Neural cell (in vitro differentiated cells): ENCODE measurements around the gene NPTN.

Experiments used
- EP300 ChIP-seq: fragments of 450-650 bp; conservative IDR thresholded peaks from 2 replicates; pipeline ENCODE4 v1.6.1; 2014; ENCODE audit warnings: antibody characterized with exemption, mild to moderate bottlenecking, moderate library complexity; ENCODE audit not compliant: poor library complexity, severe bottlenecking
- EZH2 ChIP-seq: fragments of 200-600, 300-800 bp; shearing (Covaris generic), sonication (generic); IDR thresholded peaks from 2 replicates; pipeline ENCODE4 v1.6.1; 2014; ENCODE audit warnings: antibody characterized with exemption, low read length, borderline replicate concordance, mild to moderate bottlenecking; ENCODE audit not compliant: insufficient read depth, poor library complexity, severe bottlenecking
- MXI1 ChIP-seq: fragments of 450-650 bp; conservative IDR thresholded peaks from 2 replicates; pipeline ENCODE4 v1.6.1; 2014; ENCODE audit warnings: antibody characterized with exemption, mild to moderate bottlenecking; ENCODE audit not compliant: poor library complexity, severe bottlenecking
- POLR2AphosphoS5 ChIP-seq: IDR thresholded peaks from 2 replicates; pipeline ENCODE4 v1.6.1; 2012
- TF ChIP-seq, protein P1 (sequence below): fragments of 450-650 bp; IDR thresholded peaks from 2 replicates; pipeline ENCODE4 v1.5.1; 2014; ENCODE audit warnings: antibody characterized with exemption, mild to moderate bottlenecking, moderate library complexity; ENCODE audit not compliant: poor library complexity, severe bottlenecking
- TF ChIP-seq, protein P2 (sequence below): IDR thresholded peaks from 2 replicates; pipeline ENCODE4 v1.6.1; 2012; ENCODE audit warnings: borderline replicate concordance

DNA sequence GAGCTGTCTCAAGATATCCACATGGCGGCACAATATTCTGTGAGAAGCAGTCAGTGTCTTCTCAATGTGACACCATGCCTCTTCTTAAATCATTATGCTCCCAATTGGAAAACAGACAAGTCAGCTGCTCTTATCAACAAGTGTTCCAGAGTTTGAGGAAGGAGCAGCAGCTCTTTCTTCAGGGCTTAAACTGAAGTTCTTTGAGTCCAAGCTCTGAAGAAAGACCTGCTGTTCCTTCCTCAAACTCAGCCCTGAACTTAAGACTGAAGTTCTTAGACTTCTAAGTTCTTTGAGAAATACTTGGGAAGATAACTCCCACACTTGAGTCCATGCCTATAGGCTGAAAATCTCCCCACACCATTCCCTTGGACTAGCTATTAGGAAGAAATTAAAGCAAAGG lies 43.4 kb downstream of the NPTN start:
- TF ChIP-seq, protein P1, sequence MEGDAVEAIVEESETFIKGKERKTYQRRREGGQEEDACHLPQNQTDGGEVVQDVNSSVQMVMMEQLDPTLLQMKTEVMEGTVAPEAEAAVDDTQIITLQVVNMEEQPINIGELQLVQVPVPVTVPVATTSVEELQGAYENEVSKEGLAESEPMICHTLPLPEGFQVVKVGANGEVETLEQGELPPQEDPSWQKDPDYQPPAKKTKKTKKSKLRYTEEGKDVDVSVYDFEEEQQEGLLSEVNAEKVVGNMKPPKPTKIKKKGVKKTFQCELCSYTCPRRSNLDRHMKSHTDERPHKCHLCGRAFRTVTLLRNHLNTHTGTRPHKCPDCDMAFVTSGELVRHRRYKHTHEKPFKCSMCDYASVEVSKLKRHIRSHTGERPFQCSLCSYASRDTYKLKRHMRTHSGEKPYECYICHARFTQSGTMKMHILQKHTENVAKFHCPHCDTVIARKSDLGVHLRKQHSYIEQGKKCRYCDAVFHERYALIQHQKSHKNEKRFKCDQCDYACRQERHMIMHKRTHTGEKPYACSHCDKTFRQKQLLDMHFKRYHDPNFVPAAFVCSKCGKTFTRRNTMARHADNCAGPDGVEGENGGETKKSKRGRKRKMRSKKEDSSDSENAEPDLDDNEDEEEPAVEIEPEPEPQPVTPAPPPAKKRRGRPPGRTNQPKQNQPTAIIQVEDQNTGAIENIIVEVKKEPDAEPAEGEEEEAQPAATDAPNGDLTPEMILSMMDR = no peak
- TF ChIP-seq EZH2 (no peak), POLR2AphosphoS5 (no peak), MXI1 (no peak), EP300 (no peak)
- TF ChIP-seq, protein P2, sequence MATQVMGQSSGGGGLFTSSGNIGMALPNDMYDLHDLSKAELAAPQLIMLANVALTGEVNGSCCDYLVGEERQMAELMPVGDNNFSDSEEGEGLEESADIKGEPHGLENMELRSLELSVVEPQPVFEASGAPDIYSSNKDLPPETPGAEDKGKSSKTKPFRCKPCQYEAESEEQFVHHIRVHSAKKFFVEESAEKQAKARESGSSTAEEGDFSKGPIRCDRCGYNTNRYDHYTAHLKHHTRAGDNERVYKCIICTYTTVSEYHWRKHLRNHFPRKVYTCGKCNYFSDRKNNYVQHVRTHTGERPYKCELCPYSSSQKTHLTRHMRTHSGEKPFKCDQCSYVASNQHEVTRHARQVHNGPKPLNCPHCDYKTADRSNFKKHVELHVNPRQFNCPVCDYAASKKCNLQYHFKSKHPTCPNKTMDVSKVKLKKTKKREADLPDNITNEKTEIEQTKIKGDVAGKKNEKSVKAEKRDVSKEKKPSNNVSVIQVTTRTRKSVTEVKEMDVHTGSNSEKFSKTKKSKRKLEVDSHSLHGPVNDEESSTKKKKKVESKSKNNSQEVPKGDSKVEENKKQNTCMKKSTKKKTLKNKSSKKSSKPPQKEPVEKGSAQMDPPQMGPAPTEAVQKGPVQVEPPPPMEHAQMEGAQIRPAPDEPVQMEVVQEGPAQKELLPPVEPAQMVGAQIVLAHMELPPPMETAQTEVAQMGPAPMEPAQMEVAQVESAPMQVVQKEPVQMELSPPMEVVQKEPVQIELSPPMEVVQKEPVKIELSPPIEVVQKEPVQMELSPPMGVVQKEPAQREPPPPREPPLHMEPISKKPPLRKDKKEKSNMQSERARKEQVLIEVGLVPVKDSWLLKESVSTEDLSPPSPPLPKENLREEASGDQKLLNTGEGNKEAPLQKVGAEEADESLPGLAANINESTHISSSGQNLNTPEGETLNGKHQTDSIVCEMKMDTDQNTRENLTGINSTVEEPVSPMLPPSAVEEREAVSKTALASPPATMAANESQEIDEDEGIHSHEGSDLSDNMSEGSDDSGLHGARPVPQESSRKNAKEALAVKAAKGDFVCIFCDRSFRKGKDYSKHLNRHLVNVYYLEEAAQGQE = no peak
